NCI-H446 (cell line): ENCODE data around the gene METTL25B.

Experiments
- DNase-seq, 2 experiments: peaks; one replicate each; lab custom pipeline; 2025; lab: John Stamatoyannopoulos, UW

METTL25B gene

GRCh38 chr1:156768610-156769295 is 40.5 kb downstream of the METTL25B start:
- no peak for DNase-seq

- no peak for DNase-seq
These were observed 44.0 kb downstream of the METTL25B start for GRCh38 chr1:156772222-156772621.

GRCh38 chr1:156772728-156773497 is 44.6 kb downstream of the METTL25B start:
- no peak for DNase-seq

- DNase-seq: no peak
These were observed 45.3 kb downstream of the METTL25B start for GRCh38 chr1:156773607-156774006.

GRCh38 chr1:156775799-156776198 is 47.5 kb downstream of the METTL25B start:
- no peak for DNase-seq

- no peak for DNase-seq
These were observed 48.7 kb downstream of the METTL25B start for GRCh38 chr1:156776942-156777341.

GRCh38 chr1:156777573-156777972 is 49.3 kb downstream of the METTL25B start:
- no peak for DNase-seq

GRCh38 chr1:156781585-156782186 is 53.4 kb downstream of the METTL25B start:
- DNase-seq: no peak

GRCh38 chr1:156785458-156785857 is 57.2 kb downstream of the METTL25B start:
- DNase-seq: no peak
